GM19452 (cell line): ENCODE results near the gene SLC35D1.
"Not testable (repeated sequence)": the region's sequence is repeated elsewhere in the genome, so short reads cannot be mapped to it uniquely, and the experiment has no call there.

Experiments
- ATAC-seq: cut with Tn5 transposase; IDR thresholded peaks from one replicate; pipeline ENCODE4 v1.9.1; 2021; ENCODE audit not compliant: unreplicated experiment

The SLC35D1 gene

GRCh38 chr1:67053785-67054772 is at the start of gene SLC35D1:
TSS of gene SLC35D1 (minus strand) at chr1:67054148. CDS start at chr1:67054013, 135 bp downstream.
- peak; percentile 85 for ATAC-seq

GRCh38 chr1:67103548-67103947 is 49.6 kb upstream of the SLC35D1 start:
- ATAC-seq, result no peak

- no peak for ATAC-seq
Measured at GRCh38 chr1:67100833-67101232, 46.9 kb upstream of the SLC35D1 start.

- ATAC-seq, result no peak
Measured at GRCh38 chr1:67097305-67097704, 43.4 kb upstream of the SLC35D1 start.

- no peak for ATAC-seq
Measured at GRCh38 chr1:67094191-67094590, 40.2 kb upstream of the SLC35D1 start.

GRCh38 chr1:67089685-67090208 is 35.8 kb upstream of the SLC35D1 start:
- no peak for ATAC-seq

- ATAC-seq, result no peak
Measured at GRCh38 chr1:67088440-67088839, 34.5 kb upstream of the SLC35D1 start.

GRCh38 chr1:67085326-67085725 is 31.4 kb upstream of the SLC35D1 start:
- no peak for ATAC-seq

- no peak for ATAC-seq
Measured at GRCh38 chr1:67084765-67085318, 30.9 kb upstream of the SLC35D1 start.

GRCh38 chr1:67078291-67078690 is 24.3 kb upstream of the SLC35D1 start:
- ATAC-seq, result no peak

- ATAC-seq, result no peak
Measured at GRCh38 chr1:67077593-67077992, 23.6 kb upstream of the SLC35D1 start.

- ATAC-seq, result no peak
Measured at GRCh38 chr1:67072749-67073148, 18.8 kb upstream of the SLC35D1 start.

- ATAC-seq, result not testable (repeated sequence)
Measured at GRCh38 chr1:67067655-67068054, 13.7 kb upstream of the SLC35D1 start.

GRCh38 chr1:67062412-67062811 is 8.5 kb upstream of the SLC35D1 start:
- ATAC-seq, result no peak

GRCh38 chr1:67061266-67061665 is 7.3 kb upstream of the SLC35D1 start:
- ATAC-seq, result no peak

- no peak for ATAC-seq
Measured at GRCh38 chr1:67060811-67061218, 6.9 kb upstream of the SLC35D1 start.

GRCh38 chr1:67059346-67059745 is 5.4 kb upstream of the SLC35D1 start:
- ATAC-seq, result no peak

- no peak for ATAC-seq
Measured at GRCh38 chr1:67058761-67059160, 4.8 kb upstream of the SLC35D1 start.

GRCh38 chr1:67058242-67058641 is 4.3 kb upstream of the SLC35D1 start:
- ATAC-seq, result no peak

- ATAC-seq, result peak; percentile 40
Measured at GRCh38 chr1:67053535-67053784, 488 bp downstream of the SLC35D1 start.

GRCh38 chr1:67052741-67053534 is 1.0 kb downstream of the SLC35D1 start:
- peak; percentile 5 for ATAC-seq
